Effector CD4-positive, alpha-beta T cell (primary cell): ENCODE data around the gene DNAJC16.
A peak's percentile ranks its signal among the peaks of the same experiment; 100 is the strongest.
"Not testable (repeated sequence)": the region's sequence is repeated elsewhere in the genome, so short reads cannot be mapped to it uniquely, and the experiment has no call there.

Experiments
- DNase-seq: peaks from one replicate; pipeline ENCODE4 v3.0.0-alpha.2; 2020
- total RNA-seq: gene quantifications from one replicate; lab custom pipeline; 2026; lab: John Stamatoyannopoulos, UW

Gene DNAJC16
- 29.6 reads per million, percentile 56 among the genes with 10 or more reads in this experiment for total RNA-seq

DNA sequence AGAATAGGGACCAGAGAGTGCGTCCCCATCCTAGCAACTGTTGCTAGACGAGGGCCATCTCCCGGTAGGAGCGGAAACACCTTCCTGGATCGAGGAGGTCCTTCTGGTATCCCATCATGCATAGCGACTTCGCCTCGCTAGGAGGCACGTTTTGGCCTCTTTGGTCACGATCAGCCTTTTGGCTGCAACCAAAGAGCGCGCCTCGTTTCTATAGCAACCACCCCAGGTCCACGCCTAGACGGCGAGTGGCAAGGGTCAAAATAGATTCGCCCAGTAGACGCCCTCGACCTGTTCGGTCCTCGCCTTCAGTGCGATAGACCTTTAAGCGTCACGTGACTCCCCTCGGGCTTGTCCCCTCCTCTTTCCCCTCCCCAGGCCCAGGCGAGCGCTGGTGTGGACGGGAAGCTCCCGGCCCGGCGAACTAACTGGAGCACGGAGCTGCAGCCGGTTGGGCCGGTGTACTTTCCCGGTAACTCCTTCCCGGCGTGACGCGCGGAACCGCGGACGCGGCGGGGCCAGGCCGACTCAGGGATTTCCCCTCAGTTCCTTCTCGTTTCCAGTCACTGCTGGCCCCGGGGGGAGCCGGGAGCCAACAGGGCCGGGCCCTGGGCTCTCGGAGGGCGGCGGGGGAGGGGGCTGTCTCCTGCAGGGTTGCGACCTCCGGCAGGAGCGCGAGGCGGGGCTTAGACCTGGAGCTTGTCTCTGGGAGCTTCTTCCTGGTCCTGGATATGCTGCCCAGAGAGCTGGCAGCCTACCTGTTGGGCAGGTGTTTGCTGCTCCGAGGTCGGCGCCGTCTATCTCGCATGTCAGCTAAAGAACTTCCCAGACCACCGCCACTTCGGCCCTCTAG, at the start of gene DNAJC16:
Gene DNAJC16, plus strand, starts transcription at position 359 of the 850 bp plus-strand sequence. CDS start 2,258 bp downstream, outside the sequence.
- peak; percentile 92 for DNase-seq

DNA sequence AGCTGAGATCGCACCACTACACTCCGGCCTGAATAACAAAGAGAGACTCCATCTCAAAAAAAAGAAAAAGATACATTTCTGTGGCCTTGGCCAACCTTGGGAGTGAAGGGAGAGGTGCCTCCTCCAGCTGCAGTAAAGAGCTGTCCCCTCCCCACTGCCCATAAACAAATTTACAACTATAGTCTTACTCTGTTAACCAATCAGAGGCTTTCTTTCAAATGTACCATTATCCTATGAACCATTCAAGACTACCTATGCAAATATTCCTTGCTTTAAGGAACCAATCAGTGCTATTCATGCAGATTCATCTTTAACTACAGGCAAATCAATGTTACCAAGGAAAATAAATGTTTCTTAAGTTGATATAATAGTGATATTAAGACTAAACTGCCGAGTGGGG, 49.7 kb upstream of the DNAJC16 start:
- no peak for DNase-seq

DNA sequence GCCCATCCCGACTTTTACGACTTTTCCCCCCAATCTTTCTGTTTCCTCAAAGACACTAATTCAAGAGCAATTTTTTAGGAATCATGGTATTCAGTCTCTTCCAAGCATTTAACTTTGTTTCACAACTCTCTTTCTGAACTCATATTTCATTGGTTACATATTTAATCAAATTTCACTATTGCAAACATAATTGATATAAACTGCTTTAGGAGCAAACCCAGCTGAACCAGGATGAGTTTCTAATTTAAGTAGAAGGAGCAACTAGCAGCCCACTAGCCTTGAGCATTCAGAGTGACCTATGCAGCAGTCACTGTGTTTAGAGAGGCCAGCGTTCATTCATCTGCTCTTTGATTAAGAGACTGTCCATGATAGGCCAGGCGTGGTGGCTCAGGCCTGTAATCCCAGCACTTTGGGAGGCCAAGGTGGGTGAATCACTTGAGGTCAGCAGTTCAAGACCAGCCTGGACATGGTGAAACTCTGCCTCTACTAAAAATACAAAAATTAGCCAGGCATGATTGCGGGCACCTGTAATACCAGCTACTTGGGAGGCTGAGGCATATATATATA, 48.9 kb upstream of the DNAJC16 start:
- DNase-seq: no peak

DNA sequence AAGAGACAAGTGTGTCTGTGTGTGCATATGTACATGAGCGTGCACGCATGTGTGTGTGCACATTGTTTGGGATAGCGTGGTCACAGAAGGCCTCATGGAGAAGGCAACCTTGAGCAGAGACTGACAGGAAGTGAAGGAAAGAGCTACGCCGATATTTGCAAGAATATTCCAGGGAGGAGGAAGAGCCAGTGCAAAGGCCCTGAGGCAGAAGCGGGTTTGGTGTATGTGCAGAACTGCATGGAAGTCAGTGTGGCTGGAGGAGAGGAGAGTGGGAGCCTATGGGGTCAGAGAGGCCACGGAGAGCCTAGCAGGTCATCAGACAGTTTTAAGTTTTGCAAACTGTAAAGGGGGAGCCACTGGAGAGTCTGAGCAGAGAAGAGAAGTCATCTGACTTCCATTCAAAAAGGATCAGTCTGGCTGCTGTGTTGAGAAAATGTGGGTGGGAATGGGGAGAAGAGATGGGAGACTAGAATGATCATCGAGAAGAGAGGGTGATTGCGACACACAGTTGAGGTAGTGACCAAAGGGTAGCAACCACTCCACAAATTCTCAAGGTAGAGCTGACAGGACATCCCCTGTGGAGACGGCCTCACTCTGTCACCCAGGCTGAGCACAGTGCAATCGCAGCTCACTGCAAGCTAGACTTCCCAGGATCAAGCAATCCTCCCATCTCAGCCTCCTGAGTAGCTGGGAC, 46.8 kb upstream of the DNAJC16 start:
- DNase-seq: no peak

DNA sequence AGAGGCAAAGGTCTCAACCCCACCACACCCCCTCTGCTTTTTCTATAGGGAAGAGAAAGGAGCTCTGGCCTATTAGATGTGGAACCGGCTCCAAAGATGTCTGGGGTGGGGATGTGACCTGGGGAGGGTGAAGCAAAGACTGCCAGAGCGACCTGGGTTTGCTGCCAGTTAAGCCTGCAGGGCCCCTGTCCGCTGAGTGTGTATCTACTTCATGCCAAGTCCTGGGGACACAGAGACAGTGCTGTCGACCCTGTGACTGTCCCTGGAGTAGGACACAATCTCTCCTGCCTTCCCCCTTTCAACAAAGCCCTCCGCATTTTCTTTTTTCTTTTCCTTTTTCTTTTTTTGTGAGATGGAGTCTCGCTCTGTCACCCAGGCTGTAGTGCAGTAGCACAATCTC, 44.2 kb upstream of the DNAJC16 start:
- DNase-seq: not testable (repeated sequence)

DNA sequence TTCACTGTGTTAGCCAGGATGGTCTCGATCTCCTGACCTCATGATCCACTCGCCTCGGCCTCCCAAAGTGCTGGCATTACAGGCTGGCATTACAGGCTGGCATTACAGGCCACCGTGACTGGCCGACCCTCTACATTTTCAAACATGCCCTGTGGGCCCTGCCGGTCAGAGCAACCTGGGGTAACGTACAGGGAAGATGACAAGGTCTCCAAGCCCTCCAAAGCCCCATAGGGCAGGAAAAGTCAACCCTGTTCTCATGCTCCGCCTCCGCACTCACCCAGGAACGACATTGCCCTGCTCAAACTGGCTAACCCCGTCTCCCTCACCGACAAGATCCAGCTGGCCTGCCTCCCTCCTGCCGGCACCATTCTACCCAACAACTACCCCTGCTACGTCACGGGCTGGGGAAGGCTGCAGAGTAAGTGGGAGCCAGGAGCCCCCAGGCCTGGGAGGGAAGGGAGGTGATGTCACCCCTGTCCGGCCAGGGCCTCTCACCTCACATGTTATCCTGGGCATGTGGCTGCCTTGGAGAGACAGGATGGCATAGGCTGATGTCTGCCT, 43.6 kb upstream of the DNAJC16 start:
- DNase-seq: not testable (repeated sequence)

DNA sequence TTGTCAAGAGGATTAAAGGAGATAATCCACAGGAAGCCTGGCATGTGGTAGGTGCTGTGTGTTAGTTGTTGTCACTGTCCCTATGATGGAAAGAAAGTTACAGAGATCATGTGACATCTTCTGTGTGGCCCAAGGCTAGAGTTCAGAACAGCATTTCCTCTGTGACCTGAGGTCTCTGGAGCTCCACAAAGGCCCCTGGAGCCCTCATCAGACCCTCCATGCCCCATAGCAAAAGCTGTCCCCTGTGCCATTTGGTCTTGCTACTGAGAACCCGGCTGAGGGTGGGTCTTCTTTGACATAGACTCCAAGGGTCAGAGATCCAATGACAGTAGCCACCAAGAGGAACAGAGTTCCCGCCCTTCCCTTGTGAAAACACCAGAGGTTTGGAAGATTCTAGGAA, 42.7 kb upstream of the DNAJC16 start:
- no peak for DNase-seq

DNA sequence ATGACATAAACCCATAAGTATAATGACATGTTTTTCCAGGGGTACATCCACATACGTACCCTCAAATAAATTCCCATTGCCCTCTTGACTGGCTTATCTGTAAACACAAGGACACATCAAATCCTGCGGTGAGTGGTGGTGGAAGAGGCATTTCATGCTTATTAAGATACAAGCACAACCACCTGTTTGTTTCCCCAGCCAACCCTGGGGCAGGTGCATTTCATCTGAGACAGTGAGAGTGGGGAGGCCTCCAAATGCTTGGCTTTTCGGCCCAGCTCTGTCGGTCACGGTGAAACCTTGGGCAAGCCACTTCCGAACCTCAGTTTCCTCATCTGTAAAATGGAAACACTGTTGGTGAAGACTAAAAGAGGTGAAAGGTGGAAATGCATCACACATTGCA, 42.2 kb upstream of the DNAJC16 start:
- DNase-seq: not testable (repeated sequence)

DNA sequence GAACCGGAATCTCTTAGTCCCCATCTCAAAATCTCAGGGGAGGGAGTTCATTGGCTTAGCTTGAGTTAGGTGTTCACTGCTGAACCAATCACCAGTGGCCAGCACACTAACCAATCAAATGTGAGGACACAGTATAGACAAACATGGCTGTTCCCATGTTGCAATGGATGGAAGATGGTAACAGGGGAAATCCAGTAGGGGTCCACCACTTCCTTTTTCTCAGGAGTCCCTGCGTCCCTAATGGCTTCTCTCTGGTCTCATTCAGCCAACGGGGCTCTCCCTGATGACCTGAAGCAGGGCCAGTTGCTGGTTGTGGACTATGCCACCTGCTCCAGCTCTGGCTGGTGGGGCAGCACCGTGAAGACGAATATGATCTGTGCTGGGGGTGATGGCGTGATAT, 41.0 kb upstream of the DNAJC16 start:
- DNase-seq: no peak

DNA sequence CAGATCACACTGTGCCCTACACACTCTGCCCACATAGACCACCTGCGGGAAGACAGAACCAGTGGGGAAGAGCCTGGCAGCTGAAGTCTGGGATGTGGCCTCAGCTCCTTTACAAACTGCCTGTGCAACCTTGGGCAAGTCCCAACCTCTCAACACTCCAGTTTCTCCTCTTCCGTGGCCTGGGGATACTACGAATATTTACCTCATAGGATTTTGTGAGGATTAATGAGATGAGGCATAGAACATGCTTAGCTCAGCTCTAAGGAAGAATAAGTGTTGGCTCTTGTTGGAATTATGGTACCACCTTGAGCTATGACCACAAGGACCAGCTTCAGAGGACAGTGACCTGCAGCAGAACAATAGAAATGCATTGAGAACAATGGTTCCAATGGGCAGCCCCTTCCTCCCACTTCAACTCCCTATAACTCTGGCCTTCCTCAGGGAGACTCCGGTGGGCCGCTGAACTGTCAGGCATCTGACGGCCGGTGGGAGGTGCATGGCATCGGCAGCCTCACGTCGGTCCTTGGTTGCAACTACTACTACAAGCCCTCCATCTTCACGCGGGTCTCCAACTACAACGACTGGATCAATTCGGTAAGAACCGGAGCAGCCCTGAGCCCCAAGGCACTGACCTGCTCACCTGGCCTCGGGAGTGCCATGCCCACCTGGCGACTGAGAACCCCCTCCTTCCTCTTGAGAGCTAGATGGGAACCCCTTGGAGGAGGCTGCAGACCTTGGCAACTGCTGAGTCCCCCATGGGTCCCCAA, 39.6 kb upstream of the DNAJC16 start:
- DNase-seq: not testable (repeated sequence)

DNA sequence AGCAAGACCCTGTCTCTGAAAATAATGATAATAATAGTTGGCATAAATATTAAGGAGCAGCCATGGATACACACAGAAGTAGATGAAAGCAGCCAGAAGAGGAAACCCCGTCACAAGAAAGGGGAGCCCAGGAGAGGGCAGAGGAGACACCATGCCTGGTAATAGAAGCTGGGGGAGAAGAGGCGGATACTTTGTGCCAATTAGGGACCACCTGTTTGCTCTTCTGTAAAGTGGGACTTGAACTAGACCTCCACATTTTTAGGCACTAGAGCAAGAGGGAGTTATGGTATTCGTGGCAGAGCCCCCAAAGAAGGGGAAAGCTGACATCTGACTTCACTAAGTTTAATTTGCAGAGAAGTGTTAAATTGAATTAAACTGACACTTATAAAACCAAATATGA, 38.3 kb upstream of the DNAJC16 start:
- no peak for DNase-seq

DNA sequence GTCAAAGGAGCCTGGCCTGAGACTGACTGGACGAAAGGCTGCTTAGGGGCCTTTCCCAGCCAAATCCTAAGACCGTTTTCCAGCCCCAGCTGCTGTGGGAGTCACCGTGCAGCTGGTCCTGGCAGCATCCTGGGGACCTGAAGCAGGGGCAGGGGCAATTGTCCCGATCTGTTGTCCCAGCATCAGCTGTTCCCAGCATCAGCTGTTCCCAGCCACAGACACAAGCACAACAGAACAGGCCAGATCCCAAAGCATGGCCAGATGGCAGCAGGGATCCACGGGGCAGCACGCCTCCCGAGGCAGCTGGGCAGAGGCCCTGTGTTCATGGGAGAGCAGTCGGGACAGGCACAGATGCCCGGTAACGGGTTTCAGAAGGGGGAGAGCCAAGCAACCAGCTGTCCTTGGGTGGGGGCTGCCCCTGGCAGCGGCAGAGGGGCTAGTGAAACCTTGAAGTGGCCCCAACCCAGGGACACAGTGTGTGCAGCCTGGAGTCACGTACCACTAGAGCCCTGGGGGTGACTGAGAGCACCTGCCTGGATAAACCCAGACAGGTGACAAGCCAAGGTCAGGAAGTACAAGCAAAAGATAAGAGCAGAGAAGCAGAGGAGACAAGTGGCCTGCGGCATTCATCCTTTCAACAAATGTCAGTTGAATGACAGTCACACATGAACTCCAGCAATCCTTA, 37.5 kb upstream of the DNAJC16 start:
- DNase-seq: no peak

DNA sequence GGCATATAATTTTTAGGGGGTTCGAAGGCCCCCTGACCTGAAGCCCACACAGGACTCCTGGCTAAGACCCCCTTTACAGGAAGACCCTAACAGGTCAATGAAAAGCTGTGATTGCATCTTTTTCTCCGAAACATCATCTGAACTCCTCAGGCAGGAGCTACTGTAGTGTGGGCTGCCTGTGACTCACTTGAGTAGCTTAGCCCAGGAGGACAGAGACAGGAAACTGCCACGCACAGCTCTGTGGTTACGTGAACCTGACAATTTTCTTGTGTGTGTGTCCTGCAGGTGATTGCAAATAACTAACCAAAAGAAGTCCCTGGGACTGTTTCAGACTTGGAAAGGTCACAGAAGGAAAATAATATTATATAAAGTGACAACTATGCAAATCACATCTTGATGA, 35.6 kb upstream of the DNAJC16 start:
- DNase-seq: not testable (repeated sequence)

DNA sequence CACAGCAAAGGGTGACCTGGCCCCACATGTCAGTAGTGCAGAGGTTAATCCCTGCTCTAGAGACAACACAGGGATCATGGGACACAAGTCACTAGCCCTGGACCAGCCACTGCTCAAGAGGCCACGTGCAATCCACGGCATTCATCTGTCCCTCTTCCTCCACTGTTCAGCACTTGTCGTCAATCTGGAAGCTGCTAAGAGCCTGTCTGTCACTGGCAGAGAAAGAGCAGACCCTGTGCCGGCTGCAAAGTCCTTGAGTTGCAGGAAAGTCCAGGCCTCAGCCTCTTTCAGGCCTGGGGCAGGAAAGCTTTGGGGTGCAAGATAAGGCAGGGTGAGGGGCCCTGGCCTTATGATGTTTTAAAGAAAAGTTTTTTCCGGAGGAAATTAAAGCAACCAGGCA, 34.1 kb upstream of the DNAJC16 start:
- no peak for DNase-seq

DNA sequence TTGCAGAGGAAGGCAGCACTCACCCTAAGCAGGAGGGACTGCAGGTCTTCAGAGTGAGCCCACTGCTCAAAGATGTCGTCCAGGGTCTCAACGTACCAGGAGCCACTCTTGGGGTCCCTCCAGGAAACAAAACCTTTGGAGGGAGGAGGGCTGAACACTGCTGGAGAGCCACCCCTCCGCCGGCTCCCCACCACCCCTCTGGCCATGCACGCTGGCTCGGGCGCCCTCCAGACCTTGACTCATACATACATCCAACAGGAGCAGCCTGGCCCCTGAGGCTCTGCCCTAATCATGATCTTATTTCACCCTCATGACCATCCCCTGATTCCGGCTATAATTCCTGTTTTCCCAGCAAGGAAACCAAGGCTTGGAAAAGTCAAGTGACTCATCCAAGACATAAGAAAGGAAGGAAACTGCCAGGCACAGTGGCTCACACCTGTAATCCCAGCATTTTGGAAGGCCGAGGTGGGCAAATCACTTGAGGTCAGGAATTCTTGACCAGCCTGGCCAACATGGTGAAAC, 32.7 kb upstream of the DNAJC16 start:
- DNase-seq: no peak

DNA sequence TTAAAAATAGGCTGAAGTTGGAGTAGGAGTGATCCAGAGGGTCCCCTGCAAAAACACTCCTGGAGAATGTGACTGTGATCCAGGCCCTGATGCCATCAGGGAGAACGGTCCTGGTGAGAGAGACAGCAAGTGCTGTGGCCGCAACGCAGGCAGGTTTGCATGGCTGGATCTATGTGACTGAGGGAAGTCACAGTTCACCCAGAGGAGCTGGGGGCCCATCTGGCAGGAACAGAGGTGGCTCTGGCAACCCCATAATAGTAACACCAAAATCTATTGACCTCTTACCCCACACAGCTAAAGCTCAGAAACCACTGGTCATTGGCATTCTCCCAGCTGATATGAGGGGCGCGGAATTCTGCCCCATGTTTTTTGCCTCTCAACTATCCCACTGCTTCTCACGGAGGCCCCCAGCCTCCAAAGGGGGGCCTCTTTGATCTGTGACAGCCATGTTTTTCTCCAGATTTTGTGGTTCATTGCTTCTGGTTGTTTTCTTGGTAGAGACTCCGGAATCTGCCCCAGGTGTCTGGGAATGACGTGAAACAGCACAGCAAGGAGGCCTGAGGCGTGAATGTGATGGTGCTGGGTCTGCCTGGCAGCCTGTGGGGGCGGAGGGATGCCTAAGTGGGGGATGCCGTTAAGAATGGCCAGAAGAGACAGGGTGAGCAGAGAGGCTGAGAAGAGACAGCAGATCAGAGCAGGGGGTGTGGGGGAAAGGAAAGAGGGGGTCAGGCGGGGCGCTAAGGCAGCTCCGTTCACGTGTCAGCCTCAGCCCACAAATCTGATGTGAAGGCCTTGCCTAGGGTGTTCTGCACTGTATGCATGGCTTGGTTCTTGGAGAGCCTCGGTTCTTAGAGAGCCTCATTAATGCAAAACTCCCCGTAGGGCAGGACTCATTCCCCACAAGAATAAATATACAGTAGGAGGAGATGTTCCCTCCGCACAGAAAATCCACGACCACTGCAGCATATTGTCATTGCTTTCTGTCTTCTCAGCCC, 26.2 kb upstream of the DNAJC16 start:
- DNase-seq: no peak

DNA sequence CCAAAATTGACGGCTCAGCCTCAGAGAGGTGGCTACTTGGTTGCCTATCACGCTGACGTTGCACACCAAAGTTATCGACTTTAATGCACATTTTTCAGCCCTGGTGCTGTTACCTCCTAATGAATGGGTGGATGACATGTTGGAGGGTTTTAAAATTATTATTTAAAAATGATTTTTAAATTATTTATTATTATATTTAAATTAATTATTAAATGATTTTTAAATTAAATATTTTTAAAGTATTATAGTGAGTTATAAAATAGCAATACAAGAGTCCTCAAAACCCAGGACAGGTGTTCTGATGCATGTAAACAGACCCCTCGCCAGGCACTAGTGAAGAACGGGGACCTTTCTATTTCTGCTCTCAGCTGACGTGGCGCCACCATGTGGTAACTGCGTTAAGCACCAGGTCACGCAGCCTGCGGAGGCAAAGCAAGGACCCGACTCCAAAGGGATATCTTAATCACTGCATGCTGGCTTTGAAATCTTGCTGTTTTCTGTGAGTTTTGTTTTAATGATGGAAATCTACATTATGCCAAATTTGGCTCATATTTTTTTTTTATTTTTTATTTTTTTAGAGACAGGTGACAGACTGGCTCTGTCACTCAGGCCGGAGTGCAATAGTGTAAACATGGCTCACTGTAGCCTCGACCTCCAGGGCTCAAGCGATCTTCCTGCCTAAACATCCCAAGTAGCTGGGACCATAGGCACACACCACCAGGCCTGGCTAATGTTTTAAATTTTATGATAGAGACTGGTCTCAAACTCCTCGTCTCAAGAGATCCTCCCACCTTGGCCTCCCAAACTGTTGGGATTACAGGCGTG, 25.2 kb upstream of the DNAJC16 start:
- peak; percentile 19 for DNase-seq

DNA sequence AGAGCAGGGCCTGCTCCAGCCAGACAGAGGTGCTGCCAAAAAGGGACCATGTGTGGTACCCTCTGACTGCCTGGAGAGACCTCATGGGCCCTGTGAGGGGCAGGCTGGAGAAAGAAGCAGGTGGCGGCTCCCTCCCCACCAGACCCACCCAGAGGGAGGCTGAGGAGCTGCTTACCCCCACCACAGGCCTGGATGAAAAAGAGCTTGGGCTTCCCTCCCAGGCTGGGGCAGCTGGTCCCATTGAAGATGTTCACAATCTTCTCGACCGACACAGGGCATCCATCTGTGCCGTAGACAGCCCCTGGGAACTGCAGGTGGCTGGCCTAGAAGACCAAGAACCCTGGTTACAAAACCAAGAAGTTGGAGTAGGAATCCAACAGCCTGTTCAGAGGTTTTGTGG, 22.2 kb upstream of the DNAJC16 start:
- no peak for DNase-seq

DNA sequence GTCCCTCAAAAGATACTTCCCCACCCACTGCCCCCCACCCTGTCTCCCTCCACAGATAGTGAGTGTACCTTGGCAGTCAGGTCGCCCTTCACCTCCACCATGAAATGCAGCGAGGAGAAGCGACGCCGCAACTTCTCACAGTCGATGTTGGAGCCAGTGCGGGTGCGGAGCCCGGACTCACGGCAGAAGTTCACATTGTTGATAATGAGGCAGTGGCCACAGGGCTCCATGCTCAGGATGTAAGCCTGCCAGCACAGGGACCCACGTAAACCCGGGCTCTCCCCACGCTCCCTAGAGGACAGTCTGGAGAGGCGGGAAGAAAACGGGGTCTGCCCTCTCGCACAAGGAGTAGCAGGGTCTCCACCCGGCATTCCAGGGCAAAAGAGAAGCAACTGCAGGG, 19.8 kb upstream of the DNAJC16 start:
- no peak for DNase-seq

DNA sequence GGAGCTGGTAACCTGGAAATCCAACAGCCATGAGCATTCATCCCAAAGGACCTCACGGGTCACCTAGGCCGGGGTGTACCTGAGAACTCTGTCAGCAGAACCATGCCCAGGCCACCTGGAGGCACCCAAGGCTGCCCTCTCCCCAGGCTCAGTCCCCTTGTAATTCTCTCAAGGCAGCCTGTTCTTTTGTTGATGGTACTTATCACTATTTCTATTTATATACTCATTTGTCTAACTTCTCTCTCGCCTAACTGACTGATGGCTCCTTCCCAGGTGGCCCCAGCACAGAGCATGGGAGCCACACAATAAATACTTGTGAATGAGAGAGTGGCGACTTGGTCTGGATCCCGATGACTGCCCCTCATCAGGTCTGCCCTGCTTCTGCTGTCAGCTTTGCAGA, 19.4 kb upstream of the DNAJC16 start:
- no peak for DNase-seq
